Right hindlimb (tissue), 1 donor: ENCODE results near the gene DHX32.

Experiments used
- DNase-seq: peaks from one replicate; pipeline ENCODE4 v3.0.0-alpha.2; 2018

The DHX32 gene

GRCh38 chr10:125846894-125847293 lies 34.2 kb downstream of the DHX32 start:
- no peak for DNase-seq

GRCh38 chr10:125845617-125846016 lies 35.5 kb downstream of the DHX32 start:
- no peak for DNase-seq

- DNase-seq, result peak; percentile 38
These were observed 36.3 kb downstream of the DHX32 start for GRCh38 chr10:125844751-125845221.

GRCh38 chr10:125843603-125844329 lies 37.3 kb downstream of the DHX32 start:
- no peak for DNase-seq

GRCh38 chr10:125840955-125841354 lies 40.1 kb downstream of the DHX32 start:
- DNase-seq, result no peak

GRCh38 chr10:125840406-125840805 lies 40.7 kb downstream of the DHX32 start:
- DNase-seq, result no peak

- no peak for DNase-seq
These were observed 42.1 kb downstream of the DHX32 start for GRCh38 chr10:125838802-125839575.

GRCh38 chr10:125836746-125837145 lies 44.3 kb downstream of the DHX32 start:
- DNase-seq, result no peak

GRCh38 chr10:125828311-125828710 lies 52.8 kb downstream of the DHX32 start:
- no peak for DNase-seq

- no peak for DNase-seq
These were observed 54.0 kb downstream of the DHX32 start for GRCh38 chr10:125827133-125827532.

- DNase-seq, result no peak
These were observed 56.4 kb downstream of the DHX32 start for GRCh38 chr10:125824736-125825135.

GRCh38 chr10:125823663-125824251 lies 57.3 kb downstream of the DHX32 start:
- no peak for DNase-seq

GRCh38 chr10:125822878-125823662 lies 58.0 kb downstream of the DHX32 start, which contains the start of the genes BCCIP and UROS:
Gene BCCIP, plus strand, starts transcription at chr10:125823546. Its CDS starts 12 bp downstream, at chr10:125823558.
Gene UROS, minus strand, starts transcription at chr10:125823258. Its CDS starts 6,759 bp downstream, at chr10:125816499.
- peak; percentile 90 for DNase-seq

- no peak for DNase-seq
These were observed 60.4 kb downstream of the DHX32 start for GRCh38 chr10:125820701-125821100.

GRCh38 chr10:125817337-125817946 lies 63.6 kb downstream of the DHX32 start:
- no peak for DNase-seq

- DNase-seq, result no peak
These were observed 64.5 kb downstream of the DHX32 start for GRCh38 chr10:125816548-125816947.

GRCh38 chr10:125815764-125816163 lies 65.3 kb downstream of the DHX32 start:
- no peak for DNase-seq

- DNase-seq, result no peak
These were observed 68.9 kb downstream of the DHX32 start for GRCh38 chr10:125812128-125812750.

GRCh38 chr10:125811251-125811650 lies 69.8 kb downstream of the DHX32 start:
- DNase-seq, result no peak

- no peak for DNase-seq
These were observed 73.0 kb downstream of the DHX32 start for GRCh38 chr10:125808047-125808446.

- DNase-seq, result no peak
These were observed 78.4 kb downstream of the DHX32 start for GRCh38 chr10:125802739-125803138.

- no peak for DNase-seq
These were observed 79.0 kb downstream of the DHX32 start for GRCh38 chr10:125802131-125802530.
